ENCODE data around the gene PAX9.

DNA sequence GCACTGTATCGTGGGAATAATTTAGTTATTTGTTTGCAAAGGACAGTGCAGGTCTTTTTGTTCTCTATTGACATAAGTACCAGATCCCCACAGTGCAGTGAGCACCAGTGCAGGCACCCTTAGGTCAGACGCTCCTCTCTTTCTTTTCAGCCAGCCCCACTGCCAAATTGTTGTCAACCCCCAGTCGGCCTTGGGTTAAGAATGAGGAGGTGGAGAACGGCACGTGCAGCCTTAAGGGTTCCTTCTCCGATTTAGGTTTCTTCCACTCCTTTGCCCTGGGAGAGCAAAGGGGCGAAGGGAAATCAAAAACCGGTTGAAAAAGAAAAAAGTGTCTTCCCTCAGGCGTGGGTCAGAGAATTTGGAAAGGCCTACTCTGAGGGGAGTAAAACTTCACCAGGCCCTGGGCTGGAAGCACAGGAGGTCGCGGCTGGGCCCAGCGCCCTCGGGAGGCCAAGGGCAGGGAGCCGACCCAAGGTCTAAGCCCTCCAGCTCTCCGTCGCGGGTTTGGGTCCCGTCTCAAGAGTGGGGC is 4.3 kb downstream of the PAX9 start:
- TF ChIP-seq EZH2 (IDR thresholded peaks at IDR 0.05; ENCODE audit: low read length, unreplicated experiment) (no peak), CTCF (conservative IDR thresholded peaks at IDR 0.05; ENCODE audit: low read depth, low read length) (no peak), EZH2phosphoT487 (IDR thresholded peaks at IDR 0.05; ENCODE audit: borderline replicate concordance, low read length) (no peak)
